Fibroblast of skin of right biceps (primary cell): ENCODE results near the gene PABPC4L.
A peak's percentile ranks its signal among the peaks of the same experiment; 100 is the strongest.
"Not testable (repeated sequence)": the region's sequence is repeated elsewhere in the genome, so short reads cannot be mapped to it uniquely, and the experiment has no call there.

ENCODE experiments used
- DNase-seq: peaks from one replicate; pipeline ENCODE4 v3.0.0-alpha.2; 2013

Gene PABPC4L

GRCh38 chr4:134201216-134202161 is at the start of gene PABPC4L:
Gene PABPC4L, minus strand, starts transcription at chr4:134201789. Its CDS starts 770 bp downstream, at chr4:134201019.
- DNase-seq, result peak; percentile 75

GRCh38 chr4:134251322-134251721 is 49.7 kb upstream of the PABPC4L start:
- no peak for DNase-seq

GRCh38 chr4:134243742-134244713 is 42.4 kb upstream of the PABPC4L start:
- no peak for DNase-seq

GRCh38 chr4:134219043-134219442 is 17.5 kb upstream of the PABPC4L start:
- DNase-seq, result no peak

- DNase-seq, result peak; percentile 87
Observed at GRCh38 chr4:134216411-134216810, 14.8 kb upstream of the PABPC4L start.

GRCh38 chr4:134215620-134216344 is 14.2 kb upstream of the PABPC4L start:
- DNase-seq, result peak; percentile 15

- DNase-seq, result not testable (repeated sequence)
Observed at GRCh38 chr4:134207955-134208354, 6.4 kb upstream of the PABPC4L start.

GRCh38 chr4:134202166-134202956 is 772 bp upstream of the PABPC4L start:
- peak; percentile 13 for DNase-seq

GRCh38 chr4:134200811-134201215 is 776 bp downstream of the PABPC4L start:
- DNase-seq, result peak; percentile 17

GRCh38 chr4:134189949-134190348 is 11.6 kb downstream of the PABPC4L start:
- DNase-seq, result no peak

GRCh38 chr4:134189480-134189879 is 12.1 kb downstream of the PABPC4L start:
- no peak for DNase-seq

- DNase-seq, result peak; percentile 19
Observed at GRCh38 chr4:134178706-134179105, 22.9 kb downstream of the PABPC4L start.

- no peak for DNase-seq
Observed at GRCh38 chr4:134174271-134174670, 27.3 kb downstream of the PABPC4L start.

- DNase-seq, result no peak
Observed at GRCh38 chr4:134160211-134160610, 41.4 kb downstream of the PABPC4L start.

- DNase-seq, result no peak
Observed at GRCh38 chr4:134154097-134154496, 47.5 kb downstream of the PABPC4L start.

GRCh38 chr4:134147941-134148340 is 53.6 kb downstream of the PABPC4L start:
- no peak for DNase-seq
